Activated effector memory CD4-positive, alpha-beta T cell treated with Interleukin-2 at 50 U/mL for 16 hours (primary cell): Measurements from ENCODE around the gene CMA1.

Source experiments
- DNase-seq: peaks from one replicate; pipeline ENCODE4 v3.0.0-alpha.2; 2020

Gene CMA1

GRCh38 chr14:24465368-24465767, 42.7 kb downstream of the CMA1 start:
- no peak for DNase-seq

- no peak for DNase-seq
Observed at GRCh38 chr14:24463884-24464785, 43.9 kb downstream of the CMA1 start.

DNA sequence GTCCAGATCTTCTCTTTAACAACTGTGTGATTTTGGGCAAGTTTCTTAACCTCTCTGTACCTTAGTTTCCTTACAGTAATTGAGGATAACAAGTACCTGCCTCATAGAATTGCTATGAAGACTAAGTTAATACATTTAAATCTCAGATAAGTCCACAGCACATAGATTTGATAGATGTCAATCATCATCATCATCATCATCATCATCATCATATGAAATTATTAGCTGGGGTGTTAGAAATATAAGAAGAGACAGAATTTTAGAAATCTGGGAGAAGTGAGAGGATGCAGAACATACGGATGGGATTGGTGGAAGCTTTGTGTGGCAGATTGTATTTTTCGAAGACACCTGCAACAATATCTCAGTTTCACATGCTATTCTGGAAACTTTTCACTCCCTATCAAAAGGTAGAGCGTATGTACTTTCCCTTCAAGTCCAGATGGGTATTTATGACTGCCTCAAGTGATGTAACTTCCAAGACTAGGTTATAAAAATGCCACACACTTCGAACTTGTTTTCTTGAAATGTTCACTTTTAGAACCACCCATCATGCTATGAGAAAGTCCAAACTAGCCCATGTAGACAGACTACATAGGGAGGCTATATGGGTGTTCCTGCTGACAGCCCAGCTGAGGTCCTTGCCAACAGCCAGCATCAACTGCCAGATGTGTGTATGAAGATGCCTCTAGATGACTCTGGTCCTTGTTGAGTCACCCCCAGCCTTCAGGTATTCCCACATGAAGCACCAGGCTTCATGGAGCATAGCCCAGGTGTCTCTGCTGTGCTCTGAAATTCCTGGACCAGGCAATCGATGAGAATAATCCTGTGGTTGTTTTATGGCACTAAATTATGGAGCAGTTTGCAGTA, 44.8 kb downstream of the CMA1 start:
- DNase-seq = no peak

DNA sequence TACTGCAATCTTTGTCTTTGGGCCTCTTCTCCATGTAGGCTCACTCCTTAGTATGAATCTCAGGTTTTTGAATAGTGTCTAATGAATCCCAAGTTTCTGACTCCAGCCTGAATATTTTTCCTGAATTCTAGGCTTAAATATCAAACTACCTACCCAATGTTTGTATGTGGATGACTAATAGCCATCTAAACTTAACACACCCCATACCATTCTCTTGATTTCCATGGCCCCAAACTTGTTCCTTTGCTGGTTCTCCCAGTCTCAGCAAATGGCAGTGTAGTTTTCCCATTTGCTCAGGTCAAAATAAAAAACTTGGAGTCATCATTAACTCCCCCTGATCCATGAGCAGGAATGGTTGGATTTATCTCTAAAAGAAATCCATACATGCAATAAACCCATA, 46.7 kb downstream of the CMA1 start:
- no peak for DNase-seq

DNA sequence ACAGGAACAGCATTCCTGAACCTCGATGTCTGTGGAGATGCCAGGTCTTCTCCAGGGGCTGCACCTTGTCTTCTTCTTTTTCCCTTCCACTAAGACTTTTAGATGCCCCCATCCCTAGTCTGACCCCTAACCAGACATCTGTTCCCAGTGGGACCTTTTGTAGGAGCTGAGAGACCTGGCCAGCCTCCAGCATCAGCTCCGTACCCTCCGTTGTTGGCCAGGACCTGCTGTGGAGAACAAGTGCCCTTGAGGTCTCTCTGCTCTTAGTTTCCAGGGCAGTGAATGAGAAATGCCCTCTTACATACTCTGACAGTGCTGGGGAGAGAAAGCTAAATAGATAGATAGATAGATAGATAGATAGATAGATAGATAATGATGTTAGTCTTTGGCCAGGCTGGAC, 48.7 kb downstream of the CMA1 start:
- no peak for DNase-seq

DNA sequence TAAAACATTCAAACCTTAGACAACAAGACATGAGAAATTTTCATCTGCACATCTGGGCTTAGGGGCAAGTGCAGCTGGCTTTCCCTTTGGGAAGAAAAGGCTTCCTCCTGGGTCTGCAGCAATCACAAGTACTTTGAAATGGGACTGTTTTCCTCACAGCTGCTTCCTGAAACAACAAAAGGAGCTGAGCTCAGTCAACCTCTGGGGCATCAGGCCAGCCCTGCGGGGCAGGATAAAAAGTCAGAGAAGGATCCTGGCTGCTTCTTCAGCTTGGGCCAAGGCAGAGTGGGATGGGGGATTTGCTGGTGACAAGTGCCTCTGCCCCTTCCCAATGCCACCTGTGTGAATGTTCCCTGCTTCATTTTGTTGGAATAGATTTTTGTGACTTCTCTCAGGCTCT, 49.3 kb downstream of the CMA1 start:
- DNase-seq = no peak

DNA sequence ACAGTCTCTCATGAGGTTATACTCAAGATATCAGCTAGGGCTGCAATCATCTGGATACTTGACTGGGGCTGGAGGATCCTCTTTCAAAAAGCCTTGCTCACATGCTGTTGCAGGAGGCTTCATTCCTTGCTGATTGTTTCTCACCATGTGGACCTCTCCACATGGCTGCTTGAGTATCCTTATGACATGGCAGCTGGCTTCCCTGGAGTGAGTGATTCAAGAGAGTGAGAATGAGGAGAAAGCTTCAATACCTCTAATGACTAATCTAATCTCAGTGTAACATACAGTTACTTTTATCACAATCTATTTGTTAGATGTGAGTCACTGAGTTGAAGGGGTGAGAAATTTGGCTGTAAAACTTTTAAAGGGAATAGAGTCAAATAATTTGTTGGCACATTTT, 51.1 kb downstream of the CMA1 start:
- DNase-seq = no peak
